ENCODE results near the gene GBP4.

The GBP4 gene

DNA sequence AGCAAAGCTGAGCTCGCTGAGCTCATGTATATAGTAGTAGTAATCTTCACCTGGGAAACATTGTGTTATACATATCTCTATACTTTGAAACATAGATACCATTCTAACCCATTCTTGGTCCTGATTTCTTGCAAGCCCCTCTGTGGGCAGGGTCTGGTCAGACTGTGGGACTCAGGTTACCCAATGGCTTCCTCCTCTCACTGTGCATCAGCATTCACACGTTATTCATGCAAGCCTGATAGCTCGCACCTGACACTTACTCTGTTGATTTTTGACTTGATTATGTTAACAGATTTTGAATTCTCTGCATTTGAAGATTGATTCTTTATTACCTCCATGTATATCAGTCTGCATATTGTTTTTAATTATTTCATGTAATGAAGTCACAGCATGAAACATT lies 24.3 kb downstream of the GBP4 start:
- no peak overlapping the region for H3K4me3 ChIP-seq (ENCODE audit: low read depth, low read length)
- TF ChIP-seq, protein P1, sequence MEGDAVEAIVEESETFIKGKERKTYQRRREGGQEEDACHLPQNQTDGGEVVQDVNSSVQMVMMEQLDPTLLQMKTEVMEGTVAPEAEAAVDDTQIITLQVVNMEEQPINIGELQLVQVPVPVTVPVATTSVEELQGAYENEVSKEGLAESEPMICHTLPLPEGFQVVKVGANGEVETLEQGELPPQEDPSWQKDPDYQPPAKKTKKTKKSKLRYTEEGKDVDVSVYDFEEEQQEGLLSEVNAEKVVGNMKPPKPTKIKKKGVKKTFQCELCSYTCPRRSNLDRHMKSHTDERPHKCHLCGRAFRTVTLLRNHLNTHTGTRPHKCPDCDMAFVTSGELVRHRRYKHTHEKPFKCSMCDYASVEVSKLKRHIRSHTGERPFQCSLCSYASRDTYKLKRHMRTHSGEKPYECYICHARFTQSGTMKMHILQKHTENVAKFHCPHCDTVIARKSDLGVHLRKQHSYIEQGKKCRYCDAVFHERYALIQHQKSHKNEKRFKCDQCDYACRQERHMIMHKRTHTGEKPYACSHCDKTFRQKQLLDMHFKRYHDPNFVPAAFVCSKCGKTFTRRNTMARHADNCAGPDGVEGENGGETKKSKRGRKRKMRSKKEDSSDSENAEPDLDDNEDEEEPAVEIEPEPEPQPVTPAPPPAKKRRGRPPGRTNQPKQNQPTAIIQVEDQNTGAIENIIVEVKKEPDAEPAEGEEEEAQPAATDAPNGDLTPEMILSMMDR (IDR thresholded peaks at IDR 0.05; ENCODE audit: low read depth, low read length): no peak
- no peak for DNase-seq (ENCODE audit: low read depth, low spot score)
- in situ Hi-C loops (cut with HindIII; ENCODE audit: low sequenced_read_pairs): no loop called here

DNA sequence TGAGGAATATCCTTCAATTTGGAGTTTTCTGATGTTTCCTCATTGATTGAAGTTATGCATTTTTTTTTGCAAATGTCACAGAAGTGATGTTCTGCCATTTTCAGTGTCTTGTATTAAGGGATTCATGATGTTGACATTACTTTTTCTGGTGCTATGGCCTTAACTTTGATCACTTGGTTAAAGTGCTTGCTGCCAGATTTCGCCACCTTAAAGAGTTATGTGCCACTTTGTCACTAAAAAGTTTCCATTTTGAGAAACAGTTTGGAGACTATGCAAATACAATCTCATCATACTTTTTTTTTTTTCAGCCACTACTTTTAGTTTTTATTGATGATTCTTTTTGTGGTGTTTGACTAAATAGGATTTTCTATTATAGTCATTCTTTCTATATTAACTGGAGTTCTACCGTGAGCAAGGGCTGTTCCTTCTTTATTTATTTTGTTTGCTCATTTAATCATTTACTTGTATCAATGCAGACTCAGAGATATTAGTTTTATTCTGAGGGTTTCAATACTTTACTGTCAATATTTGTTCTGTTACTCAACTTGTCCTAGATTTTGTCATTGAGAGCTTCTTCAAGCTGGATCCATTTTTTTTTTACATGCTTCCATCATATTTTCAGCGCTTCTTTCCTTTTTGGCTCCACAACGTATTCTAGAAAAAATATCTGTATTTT lies 26.1 kb downstream of the GBP4 start:
- no peak overlapping the region for H3K4me3 ChIP-seq (ENCODE audit: low read depth, low read length)
- in situ Hi-C loops (cut with HindIII; ENCODE audit: low sequenced_read_pairs): no loop called here
- TF ChIP-seq, protein P1 (IDR thresholded peaks at IDR 0.05; ENCODE audit: low read depth, low read length): no peak
- no peak for DNase-seq (ENCODE audit: low read depth, low spot score)

GRCh38 chr1:89171067-89171438 lies 27.7 kb downstream of the GBP4 start:
- TF ChIP-seq, protein P1 (IDR thresholded peaks at IDR 0.05; ENCODE audit: low read depth, low read length): no peak
- H3K4me3 ChIP-seq (ENCODE audit: low read depth, low read length): no peak overlapping the region
- DNase-seq (ENCODE audit: low read depth, low spot score): no peak
- in situ Hi-C loops (cut with HindIII; ENCODE audit: low sequenced_read_pairs): no loop called here

DNA sequence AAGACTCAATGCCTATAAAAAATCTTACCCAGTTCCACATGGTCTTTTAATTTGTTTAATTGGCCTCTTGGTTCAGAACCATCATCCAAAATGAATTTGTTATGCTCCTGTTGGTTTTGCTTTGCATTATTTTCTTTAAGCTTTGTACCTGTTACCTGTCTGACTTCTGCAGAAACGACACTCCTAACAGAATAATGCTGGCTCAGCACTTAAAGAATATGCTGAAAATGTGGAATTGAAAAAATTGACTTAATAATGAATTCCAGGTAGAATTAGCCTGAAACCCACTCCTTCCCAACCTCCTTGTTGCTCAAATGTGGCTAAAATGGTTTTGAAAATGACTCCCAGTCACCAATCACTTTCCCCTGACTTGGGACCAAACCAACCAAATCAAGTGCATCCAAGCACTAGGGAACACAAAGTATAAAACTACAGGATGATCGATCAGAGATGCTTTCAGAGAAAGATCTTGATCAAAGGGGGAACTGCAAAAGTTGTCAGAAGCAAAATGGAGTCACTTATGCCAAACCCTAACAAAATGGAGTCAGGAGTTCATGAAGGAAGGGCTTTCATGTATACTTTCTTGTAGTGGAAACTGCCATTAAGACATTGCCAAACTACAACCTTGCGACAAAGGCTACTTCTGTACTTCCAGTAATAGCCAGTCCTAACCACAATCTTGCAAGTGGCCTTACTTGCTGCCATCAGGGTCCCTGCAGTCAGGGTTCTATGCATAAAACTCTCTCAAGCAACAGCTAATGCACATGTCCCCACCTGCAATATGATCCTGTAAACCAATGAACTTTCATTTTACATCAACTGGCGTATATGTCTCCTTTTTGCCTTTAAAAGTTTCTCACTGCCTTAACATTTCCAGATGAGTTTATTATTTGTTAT lies 28.3 kb downstream of the GBP4 start:
- H3K4me3 ChIP-seq (ENCODE audit: low read depth, low read length): no peak overlapping the region
- TF ChIP-seq, protein P1 (IDR thresholded peaks at IDR 0.05; ENCODE audit: low read depth, low read length): no peak
- in situ Hi-C loops (cut with HindIII; ENCODE audit: low sequenced_read_pairs): no loop called here
- no peak for DNase-seq (ENCODE audit: low read depth, low spot score)

- DNase-seq (ENCODE audit: low read depth, low spot score): no peak
- in situ Hi-C loops (cut with HindIII; ENCODE audit: low sequenced_read_pairs): no loop called here
- no peak overlapping the region for H3K4me3 ChIP-seq (ENCODE audit: low read depth, low read length)
- TF ChIP-seq, protein P1 (IDR thresholded peaks at IDR 0.05; ENCODE audit: low read depth, low read length): no peak
Measured at GRCh38 chr1:89169166-89169565, 29.6 kb downstream of the GBP4 start.

GRCh38 chr1:89167590-89168230 lies 31.0 kb downstream of the GBP4 start:
- in situ Hi-C loops (cut with HindIII; ENCODE audit: low sequenced_read_pairs): no loop called here
- TF ChIP-seq, protein P1 (IDR thresholded peaks at IDR 0.05; ENCODE audit: low read depth, low read length): no peak
- no peak overlapping the region for H3K4me3 ChIP-seq (ENCODE audit: low read depth, low read length)
- DNase-seq (ENCODE audit: low read depth, low spot score): no peak

Measured in astrocyte of the spinal cord (primary cell).